CD14-positive monocyte (primary cell): ENCODE data around the gene NTM. TPM values are rescaled to one million over a fixed set of nuclear protein-coding genes. Genes with fewer than 3 reads are reported as not detected.

Experiments used
- DNase-seq, 3 donors: peaks; one replicate each; pipeline ENCODE4 v3.0.0-alpha.2; 2011 to 2022
- H2AFZ ChIP-seq: 2 replicates; pipeline ENCODE4 v1.6.0; 2012; ENCODE audit warnings: mild to moderate bottlenecking, low read depth, low read length, inconsistent platforms; ENCODE audit not compliant: insufficient read depth, poor library complexity, severe bottlenecking
- H3K27ac ChIP-seq, 2 donors: 1 replicate in 1 of 2; 2 replicates in 1 of 2; pipeline ENCODE4 v1.5.1; 2012 to 2013; ENCODE audit warnings: low read length in 2 of 2, control low read depth in 1 of 2, inconsistent platforms in 1 of 2, low read depth in 1 of 2, mild to moderate bottlenecking in 1 of 2
- H3K27me3 ChIP-seq, 2 donors: one replicate each; pipeline versions ENCODE4 v1.6.0 to v1.6.1; 2011 to 2013; ENCODE audit warnings: low read length in 2 of 2; ENCODE audit not compliant: control insufficient read depth in 2 of 2, insufficient read depth in 2 of 2
- H3K36me3 ChIP-seq, 2 donors: replicated peaks in 1 of 2; 1 replicate in 1 of 2; 2 replicates in 1 of 2; pipeline versions ENCODE4 v1.5.1 to v1.6.1; 2012 to 2013; ENCODE audit warnings: low read length in 2 of 2, control low read depth in 1 of 2, inconsistent platforms in 1 of 2, mild to moderate bottlenecking in 1 of 2; ENCODE audit not compliant: insufficient read depth in 2 of 2, control insufficient read depth in 1 of 2
- H3K4me1 ChIP-seq, 2 donors: 1 replicate in 1 of 2; 2 replicates in 1 of 2; pipeline versions ENCODE4 v1.5.1 to v1.6.1; 2012 to 2013; ENCODE audit warnings: low read length in 2 of 2, control low read depth in 1 of 2, inconsistent platforms in 1 of 2, mild to moderate bottlenecking in 1 of 2, moderate library complexity in 1 of 2; ENCODE audit not compliant: insufficient read depth in 2 of 2, control insufficient read depth in 1 of 2
- H3K4me2 ChIP-seq: replicated peaks from 2 replicates; pipeline ENCODE3; 2012; ENCODE audit warnings: low read length, moderate library complexity, mild to moderate bottlenecking; ENCODE audit not compliant: poor library complexity, severe bottlenecking; ENCODE audit errors: extremely low read depth
- H3K4me3 ChIP-seq, 3 experiments: fragments of 200-600 bp in 1 of 3; sonication (generic) in 1 of 3; replicated peaks in 1 of 3; 1 replicate in 2 of 3; 2 replicates in 1 of 3; pipeline ENCODE4 v1.5.1; 2011 to 2013; ENCODE audit warnings: low read length in 3 of 3, mild to moderate bottlenecking in 3 of 3, control low read depth in 2 of 3, low read depth in 2 of 3, inconsistent platforms in 1 of 3, moderate library complexity in 1 of 3
- H3K79me2 ChIP-seq: 2 replicates; pipeline ENCODE4 v1.6.0; 2012; ENCODE audit warnings: mild to moderate bottlenecking, control low read depth, inconsistent platforms, low read length, moderate library complexity; ENCODE audit not compliant: insufficient read depth
- H3K9ac ChIP-seq: 2 replicates; pipeline ENCODE4 v1.6.0; 2017; ENCODE audit warnings: low read length, mild to moderate bottlenecking; ENCODE audit not compliant: insufficient read depth, poor library complexity, severe bottlenecking
- H3K9me3 ChIP-seq, 2 donors: replicated peaks in 1 of 2; 1 replicate in 1 of 2; 2 replicates in 1 of 2; pipeline versions ENCODE4 v1.5.1 to v1.6.1; 2012 to 2013; ENCODE audit warnings: low read length in 2 of 2, control low read depth in 1 of 2; ENCODE audit not compliant: control insufficient read depth in 1 of 2, insufficient read depth in 1 of 2
- H4K20me1 ChIP-seq: 2 replicates; pipeline ENCODE4 v1.6.0; 2012; ENCODE audit warnings: mild to moderate bottlenecking, low read length, control low read depth, moderate library complexity; ENCODE audit not compliant: insufficient read depth
- H3K27ac Mint-ChIP-seq, 7 donors: one replicate each; pipeline ENCODE4 v1.8.0; 2020; ENCODE audit warnings: mild to moderate bottlenecking in 7 of 7, mixed read lengths in 7 of 7, moderate library complexity in 6 of 7, inconsistent platforms in 2 of 7
- H3K27me3 Mint-ChIP-seq, 3 donors: one replicate each; pipeline ENCODE4 v1.8.0; 2021 to 2022; ENCODE audit warnings: low read depth in 3 of 3, mild to moderate bottlenecking in 3 of 3, mixed read lengths in 3 of 3, moderate library complexity in 3 of 3, inconsistent platforms in 1 of 3
- H3K36me3 Mint-ChIP-seq, 2 donors: one replicate each; pipeline ENCODE4 v1.8.0; 2020; ENCODE audit warnings: mixed read lengths in 2 of 2, inconsistent platforms in 1 of 2, mild to moderate bottlenecking in 1 of 2
- H3K4me1 Mint-ChIP-seq: one replicate; pipeline ENCODE4 v1.8.0; 2020; ENCODE audit warnings: mild to moderate bottlenecking, mixed read lengths
- H3K4me3 Mint-ChIP-seq, 2 donors: one replicate each; pipeline ENCODE4 v1.8.0; 2020; ENCODE audit warnings: mild to moderate bottlenecking in 2 of 2, mixed read lengths in 2 of 2, moderate library complexity in 1 of 2
- H3K9me3 Mint-ChIP-seq, 7 donors: one replicate each; pipeline ENCODE4 v1.8.0; 2020 to 2022; ENCODE audit warnings: mixed read lengths in 7 of 7, mild to moderate bottlenecking in 6 of 7, moderate library complexity in 6 of 7, inconsistent platforms in 2 of 7
- WGBS: methylation state at CpG from one replicate; pipeline ENCODE4 v1.1.5; 2013; ENCODE audit warnings: missing lambda C conversion rate; ENCODE audit not compliant: insufficient coverage; 5-methylcytosine and 5-hydroxymethylcytosine counted together
- intact Hi-C, 2 donors: fragments of 100-400 bp; cut with micrococcal nuclease; formaldehyde crosslinking; loops; one replicate each; pipeline versions ENCODE4 v1.15.0 to v1.15.1; 2023
- polyA plus RNA-seq, 3 donors: library from polyadenylated mRNA; depleted of rRNA in 1 of 3; unstranded in 2 of 3; stranded (reverse) in 1 of 3; fragments of 300-500 nt in 2 of 3; fragments of >200 nt in 1 of 3; fragmentation: Illumina TruSeq in 2 of 3; gene quantifications; 1 replicate in 2 of 3; 2 replicates in 1 of 3; pipeline ENCODE4 v1.2.3, GENCODE V29; 2012 to 2021
- TF ChIP-seq, protein P1 (sequence below): fragments of 200-600 bp; IDR thresholded peaks from one replicate; pipeline ENCODE4 v1.8.0; 2022; ENCODE audit warnings: antibody characterized with exemption, mild to moderate bottlenecking

NTM gene
- polyA plus RNA-seq, 3 donors, result not detected

DNA sequence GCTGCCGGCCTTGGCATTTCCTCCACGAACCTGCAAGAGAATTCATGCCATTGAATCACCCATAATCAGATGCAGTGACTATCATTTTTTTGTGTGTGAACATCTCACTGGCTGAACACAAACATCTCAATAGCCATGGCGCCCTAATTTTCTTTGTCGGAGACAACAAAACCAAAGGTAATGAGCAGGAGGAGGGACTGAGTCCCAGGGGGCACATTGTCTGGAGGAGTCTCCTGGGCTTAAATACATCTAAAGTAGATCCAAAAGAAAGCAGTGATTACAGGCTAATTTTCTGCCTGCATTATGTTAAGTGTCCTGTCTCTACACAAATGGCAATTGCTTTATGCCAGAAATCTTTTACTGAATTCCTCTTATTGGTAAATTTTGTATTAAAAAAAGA, 113.5 kb downstream of the NTM start:
- H3K79me2 ChIP-seq, result no peaks in the 10 kb centered on the region
- no peaks in the 10 kb centered on the region for H3K27me3 ChIP-seq
- peaks cover 0 to 4% (median 2%) of the 10 kb centered on the region in 3 donors for H3K27me3 Mint-ChIP-seq
- no peaks in the 10 kb centered on the region for H3K4me1 ChIP-seq
- H3K4me2 ChIP-seq, result no peak overlapping the region
- H3K9me3 Mint-ChIP-seq, result peaks cover 0 to 2% (median 0%) of the 10 kb centered on the region in 7 donors
- H3K4me3 ChIP-seq, result no peak overlapping the region
- H3K4me1 Mint-ChIP-seq, result no peaks in the 10 kb centered on the region
- H4K20me1 ChIP-seq, result no peaks in the 10 kb centered on the region
- whole genome bisulfite sequencing, result 80% methylated on average over 2 of the region's 4 CpGs
- H3K9me3 ChIP-seq, result no peaks in the 10 kb centered on the region
- intact Hi-C loops, result no loop called here
- no peak overlapping the region for H3K27ac ChIP-seq
- no peaks in the 10 kb centered on the region for H3K36me3 ChIP-seq
- no peak overlapping the region for H2AFZ ChIP-seq
- H3K36me3 Mint-ChIP-seq, result no peaks in the 10 kb centered on the region
- H3K4me3 Mint-ChIP-seq, result no peak overlapping the region
- H3K9ac ChIP-seq, result no peak overlapping the region
- no peak for DNase-seq
- TF ChIP-seq, protein P1, sequence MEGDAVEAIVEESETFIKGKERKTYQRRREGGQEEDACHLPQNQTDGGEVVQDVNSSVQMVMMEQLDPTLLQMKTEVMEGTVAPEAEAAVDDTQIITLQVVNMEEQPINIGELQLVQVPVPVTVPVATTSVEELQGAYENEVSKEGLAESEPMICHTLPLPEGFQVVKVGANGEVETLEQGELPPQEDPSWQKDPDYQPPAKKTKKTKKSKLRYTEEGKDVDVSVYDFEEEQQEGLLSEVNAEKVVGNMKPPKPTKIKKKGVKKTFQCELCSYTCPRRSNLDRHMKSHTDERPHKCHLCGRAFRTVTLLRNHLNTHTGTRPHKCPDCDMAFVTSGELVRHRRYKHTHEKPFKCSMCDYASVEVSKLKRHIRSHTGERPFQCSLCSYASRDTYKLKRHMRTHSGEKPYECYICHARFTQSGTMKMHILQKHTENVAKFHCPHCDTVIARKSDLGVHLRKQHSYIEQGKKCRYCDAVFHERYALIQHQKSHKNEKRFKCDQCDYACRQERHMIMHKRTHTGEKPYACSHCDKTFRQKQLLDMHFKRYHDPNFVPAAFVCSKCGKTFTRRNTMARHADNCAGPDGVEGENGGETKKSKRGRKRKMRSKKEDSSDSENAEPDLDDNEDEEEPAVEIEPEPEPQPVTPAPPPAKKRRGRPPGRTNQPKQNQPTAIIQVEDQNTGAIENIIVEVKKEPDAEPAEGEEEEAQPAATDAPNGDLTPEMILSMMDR, result no peak
- H3K27ac Mint-ChIP-seq, result no peak overlapping the region

DNA sequence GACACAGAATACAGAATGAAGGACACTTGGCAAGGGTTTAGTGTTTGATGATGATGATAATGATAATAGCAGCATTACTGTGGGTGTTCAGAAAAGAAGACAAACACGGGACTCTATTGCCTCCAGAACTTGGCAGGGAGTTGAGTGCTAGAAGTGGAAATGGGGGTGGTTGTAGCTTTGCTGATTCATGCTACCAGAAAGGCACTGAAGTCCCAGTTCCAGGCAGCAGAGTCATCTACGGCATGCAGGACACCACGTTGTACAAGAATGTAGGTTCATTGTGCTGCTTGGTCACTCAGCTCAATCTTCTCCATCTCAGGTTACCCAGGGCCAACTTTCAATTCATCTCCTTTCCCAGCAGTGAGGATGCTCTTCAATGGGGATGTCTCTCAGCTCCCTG, 115.7 kb downstream of the NTM start:
- Histone ChIP-seq H2AFZ (no peak overlapping the region), H3K36me3 (no peaks in the 10 kb centered on the region), H3K9ac (no peak overlapping the region), H4K20me1 (no peaks in the 10 kb centered on the region), H3K4me3 (no peak overlapping the region), H3K4me2 (no peak overlapping the region), H3K4me1 (no peaks in the 10 kb centered on the region), H3K27me3 (no peaks in the 10 kb centered on the region), H3K9me3 (no peaks in the 10 kb centered on the region), H3K79me2 (no peaks in the 10 kb centered on the region), H3K27ac (no peak overlapping the region)
- TF ChIP-seq, protein P1, result no peak
- Mint-ChIP-seq H3K9me3 (peaks cover 0 to 2% (median 0%) of the 10 kb centered on the region in 7 donors), H3K27me3 (peaks cover 0 to 2% (median 0%) of the 10 kb centered on the region in 3 donors), H3K27ac (no peak overlapping the region), H3K4me1 (no peaks in the 10 kb centered on the region), H3K36me3 (no peaks in the 10 kb centered on the region), H3K4me3 (no peak overlapping the region)
- intact Hi-C loops, result no loop called here
- 67% methylated on average over 2 of the region's 3 CpGs for WGBS
- no peak for DNase-seq
